GM12892 (cell line): ENCODE measurements around the gene LIN54.

ENCODE experiments used
- POLR2A ChIP-seq: IDR thresholded peaks from 2 replicates; pipeline ENCODE4 v1.6.1; 2011; ENCODE audit warnings: low read depth, low read length, control low read depth
- POLR2AphosphoS5 ChIP-seq: IDR thresholded peaks from 2 replicates; pipeline ENCODE4 v1.6.1; 2011; ENCODE audit warnings: low read depth, low read length, control low read depth
- TAF1 ChIP-seq: IDR thresholded peaks from 2 replicates; pipeline ENCODE4 v1.6.1; 2011; ENCODE audit warnings: low read depth, mild to moderate bottlenecking, control low read depth, low read length, borderline replicate concordance

DNA sequence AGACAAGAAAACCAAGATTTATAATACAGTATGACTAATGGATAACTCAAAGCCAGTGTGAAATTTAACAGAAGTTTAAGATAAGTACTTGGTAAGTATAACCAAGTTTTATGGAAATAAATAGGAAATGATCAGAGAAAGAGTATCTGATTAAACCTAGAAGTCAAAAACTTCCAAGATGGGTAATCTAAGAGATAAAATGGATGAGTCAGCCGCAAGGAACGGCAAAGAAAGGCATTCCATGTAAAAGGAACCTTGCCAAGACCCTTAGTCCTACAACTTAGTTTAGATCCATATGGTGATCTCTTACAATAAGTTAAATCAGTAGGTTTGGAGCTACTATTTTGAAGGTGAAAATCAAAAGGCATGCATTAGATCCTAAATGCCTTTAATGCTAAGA, 34.8 kb downstream of the LIN54 start:
- TF ChIP-seq POLR2AphosphoS5 (no peak), POLR2A (no peak), TAF1 (no peak)
